HEK293 (cell line): ENCODE measurements around the gene SNTG2.

ENCODE experiments used
- CTCF ChIA-PET: fragments of 350-600 bp; formaldehyde crosslinking; extraction: SDS; loops from one replicate; lab custom pipeline; 2021; ENCODE audit warnings: antibody characterized with exemption; lab: Yijun Ruan, JAX
- POLR2A ChIA-PET: fragments of 300-600 bp; formaldehyde crosslinking; extraction: SDS; loops from one replicate; lab custom pipeline; 2020; ENCODE audit warnings: antibody characterized with exemption, inconsistent platforms; lab: Yijun Ruan, JAX
- H3K27ac ChIP-seq: fragments of 200-500 bp; sonication (Bioruptor generic); 2 replicates; pipeline ENCODE4 v1.5.1; 2014; ENCODE audit warnings: low read depth, low read length, control low read depth, inconsistent platforms; ENCODE audit errors: extremely low read depth
- H3K36me3 ChIP-seq, 2 experiments: fragments of 200-500 bp in 1 of 2; sonication (Bioruptor generic) in 1 of 2; 1 replicate in 1 of 2; 2 replicates in 1 of 2; pipeline ENCODE4 v1.5.1; 2014 to 2017; ENCODE audit warnings: inconsistent platforms in 2 of 2, low read length in 2 of 2; ENCODE audit not compliant: control insufficient read depth in 2 of 2, insufficient read depth in 1 of 2
- H3K4me1 ChIP-seq: fragments of 200-500 bp; sonication (Bioruptor generic); 2 replicates; pipeline ENCODE4 v1.5.1; 2014; ENCODE audit warnings: mild to moderate bottlenecking, low read length, inconsistent platforms; ENCODE audit not compliant: control insufficient read depth, insufficient read depth
- H3K4me3 ChIP-seq: 2 replicates; pipeline ENCODE4 v1.5.1; 2011; ENCODE audit warnings: low read depth, mild to moderate bottlenecking, control low read depth, low read length, moderate library complexity
- H3K9me3 ChIP-seq: fragments of 200-500 bp; sonication (Bioruptor generic); 2 replicates; pipeline ENCODE4 v1.5.1; 2014; ENCODE audit warnings: low read depth, low read length, inconsistent platforms; ENCODE audit not compliant: control insufficient read depth, insufficient read depth
- KLF7 ChIP-seq: fragments of 450-650 bp; formaldehyde crosslinking; IDR thresholded peaks from 2 replicates; pipeline ENCODE4 v1.5.1; 2016; ENCODE audit warnings: missing biosample characterization, missing genetic modification characterization, borderline replicate concordance
- SCRT2 ChIP-seq: fragments of 450-650 bp; formaldehyde crosslinking; IDR thresholded peaks from 2 replicates; pipeline ENCODE4 v1.5.1; 2016; ENCODE audit warnings: missing biosample characterization, missing genetic modification characterization
- SETDB1 ChIP-seq: IDR thresholded peaks from one replicate; pipeline ENCODE4 v1.6.1; 2017; ENCODE audit warnings: mild to moderate bottlenecking, low read length, moderate library complexity, mixed read lengths; ENCODE audit not compliant: insufficient read length
- TRIM28 ChIP-seq: IDR thresholded peaks from 2 replicates; pipeline ENCODE4 v1.6.1; 2011; ENCODE audit warnings: low read length, control low read depth, borderline replicate concordance
- YY1 ChIP-seq: fragments of 450-650 bp; formaldehyde crosslinking; IDR thresholded peaks from 2 replicates; pipeline ENCODE4 v1.5.1; 2018; ENCODE audit warnings: missing biosample characterization, missing genetic modification characterization
- ZBTB17 ChIP-seq: fragments of 450-650 bp; formaldehyde crosslinking; IDR thresholded peaks from 2 replicates; pipeline ENCODE4 v1.5.1; 2016; ENCODE audit warnings: missing biosample characterization, missing genetic modification characterization
- ZBTB20 ChIP-seq: fragments of 450-650 bp; formaldehyde crosslinking; IDR thresholded peaks from 2 replicates; pipeline ENCODE4 v1.5.1; 2016; ENCODE audit warnings: missing biosample characterization, missing genetic modification characterization
- ZFP37 ChIP-seq: fragments of 450-650 bp; formaldehyde crosslinking; IDR thresholded peaks from 2 replicates; pipeline ENCODE4 v1.5.1; 2016; ENCODE audit warnings: missing biosample characterization, missing genetic modification characterization
- ZNF223 ChIP-seq: fragments of 450-650 bp; formaldehyde crosslinking; IDR thresholded peaks from 2 replicates; pipeline ENCODE4 v1.5.1; 2016; ENCODE audit warnings: missing biosample characterization, missing genetic modification characterization
- ZNF341 ChIP-seq: fragments of 450-650 bp; formaldehyde crosslinking; IDR thresholded peaks from 2 replicates; pipeline ENCODE4; 2016; ENCODE audit warnings: low read depth, missing biosample characterization, missing genetic modification characterization
- ZNF555 ChIP-seq: fragments of 450-650 bp; formaldehyde crosslinking; conservative IDR thresholded peaks from 2 replicates; pipeline ENCODE4 v1.5.1; 2017; ENCODE audit warnings: missing biosample characterization, mild to moderate bottlenecking, missing genetic modification characterization, inconsistent platforms
- ZNF610 ChIP-seq: fragments of 450-650 bp; formaldehyde crosslinking; IDR thresholded peaks from 2 replicates; pipeline ENCODE4 v1.5.1; 2016; ENCODE audit warnings: missing biosample characterization, missing genetic modification characterization, borderline replicate concordance
- ZNF664 ChIP-seq: fragments of 450-650 bp; formaldehyde crosslinking; IDR thresholded peaks from 2 replicates; pipeline ENCODE4 v1.5.1; 2016; ENCODE audit warnings: missing biosample characterization, missing genetic modification characterization
- ZNF707 ChIP-seq: fragments of 450-650 bp; formaldehyde crosslinking; IDR thresholded peaks from 2 replicates; pipeline ENCODE4 v1.5.1; 2016; ENCODE audit warnings: missing biosample characterization, missing genetic modification characterization
- ZNF776 ChIP-seq: fragments of 450-650 bp; formaldehyde crosslinking; IDR thresholded peaks from 2 replicates; pipeline ENCODE4 v1.5.0; 2017; ENCODE audit warnings: missing biosample characterization, missing genetic modification characterization, borderline replicate concordance
- ZNF791 ChIP-seq: fragments of 450-650 bp; formaldehyde crosslinking; IDR thresholded peaks from 2 replicates; pipeline ENCODE4 v1.5.1; 2016; ENCODE audit warnings: missing biosample characterization, missing genetic modification characterization
- ZNF830 ChIP-seq: fragments of 450-650 bp; IDR thresholded peaks from 2 replicates; pipeline ENCODE4 v1.5.0; 2018; ENCODE audit warnings: missing biosample characterization, missing genetic modification characterization, low read depth, mild to moderate bottlenecking, moderate library complexity
- ZSCAN23 ChIP-seq: fragments of 450-650 bp; formaldehyde crosslinking; IDR thresholded peaks from 2 replicates; pipeline ENCODE4 v1.5.1; 2016; ENCODE audit warnings: missing biosample characterization, missing genetic modification characterization
- TF ChIP-seq, protein P1 (sequence below): fragments of 450-650 bp; formaldehyde crosslinking; IDR thresholded peaks from 2 replicates; pipeline ENCODE4 v1.5.1; 2016; ENCODE audit warnings: missing biosample characterization, missing genetic modification characterization, low read depth
- TF ChIP-seq, protein P2 (sequence below): fragments of 450-650 bp; formaldehyde crosslinking; IDR thresholded peaks from 2 replicates; pipeline ENCODE4 v1.5.1; 2016; ENCODE audit warnings: missing biosample characterization, missing genetic modification characterization
- TF ChIP-seq, protein P3 (sequence below): fragments of 450-650 bp; formaldehyde crosslinking; IDR thresholded peaks from 2 replicates; pipeline ENCODE4 v1.5.1; 2017; ENCODE audit warnings: missing biosample characterization, missing genetic modification characterization

Gene SNTG2

DNA sequence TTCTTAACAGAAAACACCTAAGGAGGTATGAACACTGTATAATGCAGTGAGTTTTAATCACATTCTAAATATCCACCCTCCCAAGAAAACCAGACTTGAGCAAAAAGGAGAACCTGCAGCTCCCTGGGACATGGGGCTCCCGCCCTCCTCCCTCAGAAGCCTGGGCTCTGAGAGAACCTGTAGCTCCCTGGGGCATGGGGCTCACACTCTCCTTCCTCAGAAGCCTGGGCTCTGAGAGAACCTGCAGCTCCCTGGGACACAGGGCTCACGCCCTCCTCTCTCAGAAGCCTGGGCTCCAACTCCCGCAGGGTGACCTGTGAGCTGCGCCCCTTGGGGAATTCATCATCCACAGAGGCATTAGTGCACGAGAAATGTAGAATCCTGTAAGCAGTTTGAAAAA lies 222.9 kb downstream of the SNTG2 start:
- H3K4me1 ChIP-seq, result no peaks in the 10 kb centered on the region
- H3K36me3 ChIP-seq, result no peaks in the 10 kb centered on the region
- H3K4me3 ChIP-seq, result no peak overlapping the region
- TF ChIP-seq, protein P1, sequence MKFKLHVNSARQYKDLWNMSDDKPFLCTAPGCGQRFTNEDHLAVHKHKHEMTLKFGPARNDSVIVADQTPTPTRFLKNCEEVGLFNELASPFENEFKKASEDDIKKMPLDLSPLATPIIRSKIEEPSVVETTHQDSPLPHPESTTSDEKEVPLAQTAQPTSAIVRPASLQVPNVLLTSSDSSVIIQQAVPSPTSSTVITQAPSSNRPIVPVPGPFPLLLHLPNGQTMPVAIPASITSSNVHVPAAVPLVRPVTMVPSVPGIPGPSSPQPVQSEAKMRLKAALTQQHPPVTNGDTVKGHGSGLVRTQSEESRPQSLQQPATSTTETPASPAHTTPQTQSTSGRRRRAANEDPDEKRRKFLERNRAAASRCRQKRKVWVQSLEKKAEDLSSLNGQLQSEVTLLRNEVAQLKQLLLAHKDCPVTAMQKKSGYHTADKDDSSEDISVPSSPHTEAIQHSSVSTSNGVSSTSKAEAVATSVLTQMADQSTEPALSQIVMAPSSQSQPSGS, result no peak
- peak; percentile 28; the same call in 1 of the 2 replicates for TF ChIP-seq TRIM28
- TF ChIP-seq ZNF341, result no peak
- peak; percentile 26 for TF ChIP-seq SETDB1
- no peak for TF ChIP-seq ZFP37 (tag by site-specific recombination)
- TF ChIP-seq, all 188 proteins: peak for 2
- ChIA-PET CTCF (interaction anchor here (0.5 to 0.7 kb wide), 3 partner anchors 33 to 644 kb away, joined by 3 read pairs; no protein-coding TSS in a partner anchor), POLR2A (no interaction called here)
- no peak overlapping the region for H3K27ac ChIP-seq
- H3K9me3 ChIP-seq, result peaks cover 3% of the 10 kb centered on the region; the same call in 1 of the 2 replicates

DNA sequence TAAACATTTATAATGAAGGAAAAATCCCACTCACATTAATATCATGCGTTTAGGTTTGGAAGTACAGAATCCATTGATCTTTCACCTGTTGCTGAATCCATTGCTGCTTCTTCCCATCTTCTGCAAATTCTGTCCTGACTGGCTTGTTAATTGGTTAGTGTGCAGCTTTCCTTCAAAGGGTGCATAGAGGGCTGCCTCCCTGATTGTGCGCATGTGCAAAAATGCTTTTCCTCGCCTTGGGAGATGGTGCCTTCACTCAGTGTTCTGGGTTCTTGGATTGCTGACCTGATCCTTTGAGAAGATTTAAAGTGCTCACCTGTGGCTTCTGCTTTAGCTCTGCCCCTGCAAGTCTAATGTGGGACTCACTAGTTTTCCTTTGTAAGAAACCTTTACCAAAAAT lies 231.2 kb downstream of the SNTG2 start:
- ChIA-PET POLR2A (no interaction called here), CTCF (interaction anchor here (0.9 kb wide), 1 partner anchor 41 kb away, joined by 3 read pairs; no protein-coding TSS in a partner anchor)
- Histone ChIP-seq H3K27ac (no peak overlapping the region), H3K4me3 (no peak overlapping the region)
- TF ChIP-seq ZNF610 (no peak), SCRT2 (tag by site-specific recombination) (peak; percentile 49; the same call in 1 of the 2 replicates)
- TF ChIP-seq, all 188 proteins: peak for 1
- H3K9me3 ChIP-seq, result no peaks in the 10 kb centered on the region
- H3K4me1 ChIP-seq, result no peaks in the 10 kb centered on the region
- H3K36me3 ChIP-seq, result no peaks in the 10 kb centered on the region

DNA sequence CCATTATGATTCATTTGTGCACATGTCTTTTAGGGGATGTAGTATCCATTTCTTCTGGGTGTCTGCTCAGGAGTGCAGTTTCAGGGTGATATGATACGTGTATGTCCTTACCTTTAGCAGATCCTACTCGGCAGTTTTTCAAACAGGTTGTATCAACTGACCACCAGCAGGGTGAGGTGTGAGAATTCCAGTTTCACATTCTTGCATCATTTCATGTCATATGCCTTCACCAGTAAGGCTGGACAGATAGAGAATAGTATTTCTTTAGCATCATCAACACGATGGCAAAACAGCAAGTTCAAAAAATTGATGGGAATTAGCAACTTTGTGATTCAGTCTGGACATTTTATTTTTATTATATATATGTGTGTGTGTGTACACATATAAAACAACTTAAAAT lies 232.7 kb downstream of the SNTG2 start:
- Histone ChIP-seq H3K36me3 (no peaks in the 10 kb centered on the region), H3K4me3 (no peak overlapping the region), H3K4me1 (no peaks in the 10 kb centered on the region), H3K9me3 (no peaks in the 10 kb centered on the region), H3K27ac (no peak overlapping the region)
- CTCF ChIA-PET, result no interaction called here
- TF ChIP-seq ZNF776 (tag by site-specific recombination) (no peak), ZSCAN23 (tag by site-specific recombination) (no peak), ZNF791 (tag by site-specific recombination) (no peak), YY1 (tag by site-specific recombination) (no peak), ZNF664 (no peak), ZNF555 (tag by site-specific recombination) (no peak), ZBTB20 (tag by site-specific recombination) (no peak), SCRT2 (tag by site-specific recombination) (no peak), ZBTB17 (tag by site-specific recombination) (no peak), KLF7 (no peak), ZNF830 (no peak), TRIM28 (no peak), ZNF707 (tag by site-specific recombination) (no peak), ZNF223 (tag by site-specific recombination) (no peak)
- TF ChIP-seq, protein P2, sequence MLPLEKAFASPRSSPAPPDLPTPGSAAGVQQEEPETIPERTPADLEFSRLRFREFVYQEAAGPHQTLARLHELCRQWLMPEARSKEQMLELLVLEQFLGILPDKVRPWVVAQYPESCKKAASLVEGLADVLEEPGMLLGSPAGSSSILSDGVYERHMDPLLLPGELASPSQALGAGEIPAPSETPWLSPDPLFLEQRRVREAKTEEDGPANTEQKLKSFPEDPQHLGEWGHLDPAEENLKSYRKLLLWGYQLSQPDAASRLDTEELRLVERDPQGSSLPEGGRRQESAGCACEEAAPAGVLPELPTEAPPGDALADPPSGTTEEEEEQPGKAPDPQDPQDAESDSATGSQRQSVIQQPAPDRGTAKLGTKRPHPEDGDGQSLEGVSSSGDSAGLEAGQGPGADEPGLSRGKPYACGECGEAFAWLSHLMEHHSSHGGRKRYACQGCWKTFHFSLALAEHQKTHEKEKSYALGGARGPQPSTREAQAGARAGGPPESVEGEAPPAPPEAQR (tag by site-specific recombination), result no peak
- TF ChIP-seq, protein P3, sequence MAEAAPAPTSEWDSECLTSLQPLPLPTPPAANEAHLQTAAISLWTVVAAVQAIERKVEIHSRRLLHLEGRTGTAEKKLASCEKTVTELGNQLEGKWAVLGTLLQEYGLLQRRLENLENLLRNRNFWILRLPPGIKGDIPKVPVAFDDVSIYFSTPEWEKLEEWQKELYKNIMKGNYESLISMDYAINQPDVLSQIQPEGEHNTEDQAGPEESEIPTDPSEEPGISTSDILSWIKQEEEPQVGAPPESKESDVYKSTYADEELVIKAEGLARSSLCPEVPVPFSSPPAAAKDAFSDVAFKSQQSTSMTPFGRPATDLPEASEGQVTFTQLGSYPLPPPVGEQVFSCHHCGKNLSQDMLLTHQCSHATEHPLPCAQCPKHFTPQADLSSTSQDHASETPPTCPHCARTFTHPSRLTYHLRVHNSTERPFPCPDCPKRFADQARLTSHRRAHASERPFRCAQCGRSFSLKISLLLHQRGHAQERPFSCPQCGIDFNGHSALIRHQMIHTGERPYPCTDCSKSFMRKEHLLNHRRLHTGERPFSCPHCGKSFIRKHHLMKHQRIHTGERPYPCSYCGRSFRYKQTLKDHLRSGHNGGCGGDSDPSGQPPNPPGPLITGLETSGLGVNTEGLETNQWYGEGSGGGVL (tag by site-specific recombination), result no peak
- POLR2A ChIA-PET, result no interaction called here
